Fibroblast of lung (primary cell): ENCODE measurements around the gene WIPF2.

Source experiments
- EZH2 ChIP-seq: IDR thresholded peaks from 2 replicates; pipeline ENCODE4 v1.5.1; 2012; ENCODE audit warnings: low read length, control low read depth, mild to moderate bottlenecking; ENCODE audit errors: missing control alignments
- TF ChIP-seq, protein P1 (sequence below), 2 donors: IDR thresholded peaks in 1 of 2; conservative IDR thresholded peaks in 1 of 2; 1 replicate in 1 of 2; 2 replicates in 1 of 2; pipeline ENCODE4 v1.5.1; 2011 to 2012; ENCODE audit warnings: low read length in 2 of 2, control low read depth in 1 of 2, inconsistent platforms in 1 of 2, low read depth in 1 of 2, mild to moderate bottlenecking in 1 of 2

- TF ChIP-seq, protein P1, sequence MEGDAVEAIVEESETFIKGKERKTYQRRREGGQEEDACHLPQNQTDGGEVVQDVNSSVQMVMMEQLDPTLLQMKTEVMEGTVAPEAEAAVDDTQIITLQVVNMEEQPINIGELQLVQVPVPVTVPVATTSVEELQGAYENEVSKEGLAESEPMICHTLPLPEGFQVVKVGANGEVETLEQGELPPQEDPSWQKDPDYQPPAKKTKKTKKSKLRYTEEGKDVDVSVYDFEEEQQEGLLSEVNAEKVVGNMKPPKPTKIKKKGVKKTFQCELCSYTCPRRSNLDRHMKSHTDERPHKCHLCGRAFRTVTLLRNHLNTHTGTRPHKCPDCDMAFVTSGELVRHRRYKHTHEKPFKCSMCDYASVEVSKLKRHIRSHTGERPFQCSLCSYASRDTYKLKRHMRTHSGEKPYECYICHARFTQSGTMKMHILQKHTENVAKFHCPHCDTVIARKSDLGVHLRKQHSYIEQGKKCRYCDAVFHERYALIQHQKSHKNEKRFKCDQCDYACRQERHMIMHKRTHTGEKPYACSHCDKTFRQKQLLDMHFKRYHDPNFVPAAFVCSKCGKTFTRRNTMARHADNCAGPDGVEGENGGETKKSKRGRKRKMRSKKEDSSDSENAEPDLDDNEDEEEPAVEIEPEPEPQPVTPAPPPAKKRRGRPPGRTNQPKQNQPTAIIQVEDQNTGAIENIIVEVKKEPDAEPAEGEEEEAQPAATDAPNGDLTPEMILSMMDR (conservative IDR thresholded peaks at IDR 0.05 in 1 of 2, IDR thresholded peaks at IDR 0.05 in 1 of 2; ENCODE audit: low read depth in 1 of 2, low read length in 2 of 2) = no peak
- TF ChIP-seq EZH2 = no peak
These were observed 20.5 kb upstream of the WIPF2 start for GRCh38 chr17:40198576-40198975.
